IMR-90 (cell line): Measurements from ENCODE around the gene MAPK11. TPM values are rescaled to one million over a fixed set of nuclear protein-coding genes. Genes with fewer than 3 reads are reported as not detected.
A peak's percentile ranks its signal among the peaks of the same experiment; 100 is the strongest.

Source experiments
- ATAC-seq: fragments of 200-7000 bp; cut with Tn5 transposase; 2 replicates; pipeline ENCODE4 v1.9.1; 2020; ENCODE audit warnings: low read depth, mild to moderate bottlenecking, moderate library complexity
- BruUV-seq: library from RNA; stranded (reverse); fragments of 400-500 nt; replicated peaks from 2 replicates; lab custom pipeline; 2021; lab: Mats Ljungman, UMichigan
- CTCF ChIA-PET: fragments of 300-600 bp; formaldehyde crosslinking; extraction: SDS; loops from one replicate; lab custom pipeline; 2021; ENCODE audit warnings: antibody characterized with exemption; lab: Yijun Ruan, JAX
- POLR2A ChIA-PET: fragments of 300-600 bp; sonication (Branson Sonifier 250); formaldehyde crosslinking; loops from one replicate; lab custom pipeline; 2022; ENCODE audit warnings: antibody characterized with exemption; ENCODE audit not compliant: unreplicated experiment; lab: Charles Lee
- DNase-seq: peaks from one replicate; pipeline ENCODE4 v3.0.0; 2013
- H2AFZ ChIP-seq: replicated peaks from 2 replicates; pipeline ENCODE3; 2013; ENCODE audit warnings: low read length, mild to moderate bottlenecking; ENCODE audit not compliant: poor library complexity
- H2AK5ac ChIP-seq: 2 replicates; pipeline ENCODE4 v1.6.1; 2013; ENCODE audit warnings: low read depth, low read length, inconsistent platforms
- H2AK9ac ChIP-seq: replicated peaks from 2 replicates; pipeline ENCODE3; 2013; ENCODE audit warnings: mild to moderate bottlenecking, low read depth, low read length, moderate library complexity; ENCODE audit not compliant: poor library complexity
- H2BK120ac ChIP-seq: 2 replicates; pipeline ENCODE4 v1.6.1; 2013; ENCODE audit warnings: low read depth, low read length, inconsistent platforms
- H2BK15ac ChIP-seq: 3 replicates; pipeline ENCODE4 v1.6.1; 2013; ENCODE audit warnings: low read depth, low read length, inconsistent platforms
- H2BK20ac ChIP-seq: 2 replicates; pipeline ENCODE4 v1.6.1; 2013; ENCODE audit warnings: low read depth, mild to moderate bottlenecking, inconsistent platforms, low read length, moderate library complexity
- H2BK5ac ChIP-seq: 2 replicates; pipeline ENCODE4 v1.6.1; 2013; ENCODE audit warnings: mild to moderate bottlenecking, low read depth, low read length, inconsistent platforms; ENCODE audit not compliant: poor library complexity, severe bottlenecking
- H3K14ac ChIP-seq: replicated peaks from 2 replicates; pipeline ENCODE4 v1.6.1; 2013; ENCODE audit warnings: low read depth, low read length, inconsistent platforms
- H3K18ac ChIP-seq: 2 replicates; pipeline ENCODE4 v1.6.1; 2013; ENCODE audit warnings: low read depth, low read length, control low read depth
- H3K23ac ChIP-seq: 2 replicates; pipeline ENCODE4 v1.6.1; 2013; ENCODE audit warnings: low read depth, low read length, inconsistent platforms
- H3K27ac ChIP-seq: 2 replicates; pipeline ENCODE4 v1.5.1; 2013; ENCODE audit warnings: mild to moderate bottlenecking, control low read depth, low read length; ENCODE audit not compliant: insufficient read depth
- H3K27me3 ChIP-seq: 2 replicates; pipeline ENCODE4 v1.6.1; 2013; ENCODE audit warnings: low read length; ENCODE audit not compliant: control insufficient read depth, insufficient read depth
- H3K36me3 ChIP-seq: 2 replicates; pipeline ENCODE4 v1.6.1; 2013; ENCODE audit warnings: low read length, mixed read lengths; ENCODE audit not compliant: control insufficient read depth, insufficient read depth
- H3K4ac ChIP-seq: 2 replicates; pipeline ENCODE4 v1.6.1; 2013; ENCODE audit warnings: low read depth, low read length, inconsistent platforms
- H3K4me1 ChIP-seq: 2 replicates; pipeline ENCODE4 v1.6.1; 2013; ENCODE audit warnings: low read length, mixed read lengths; ENCODE audit not compliant: control insufficient read depth, insufficient read depth
- H3K4me2 ChIP-seq: 2 replicates; pipeline ENCODE4 v1.6.1; 2013; ENCODE audit warnings: low read depth, mild to moderate bottlenecking, control low read depth, low read length, moderate library complexity
- H3K4me3 ChIP-seq: 2 replicates; pipeline ENCODE4 v1.5.1; 2013; ENCODE audit warnings: low read depth, mild to moderate bottlenecking, control low read depth, low read length, moderate library complexity; ENCODE audit not compliant: insufficient read depth
- H3K56ac ChIP-seq: 2 replicates; pipeline ENCODE4 v1.6.1; 2013; ENCODE audit warnings: low read length, inconsistent platforms; ENCODE audit not compliant: insufficient read depth; ENCODE audit errors: extremely low read depth
- H3K79me1 ChIP-seq, 2 experiments: 2 replicates each; pipeline ENCODE4 v1.6.1; 2013; ENCODE audit warnings: low read length in 2 of 2, inconsistent platforms in 1 of 2, low read depth in 1 of 2
- H3K9ac ChIP-seq: 2 replicates; pipeline ENCODE4 v1.6.1; 2013; ENCODE audit warnings: low read depth, low read length, control low read depth
- H3K9me1 ChIP-seq: 2 replicates; pipeline ENCODE4 v1.6.1; 2013; ENCODE audit warnings: low read length, inconsistent platforms; ENCODE audit not compliant: insufficient read depth
- H3K9me3 ChIP-seq: 2 replicates; pipeline ENCODE4 v1.6.1; 2013; ENCODE audit warnings: low read length; ENCODE audit not compliant: control insufficient read depth, insufficient read depth
- H4K20me1 ChIP-seq: 2 replicates; pipeline ENCODE4 v1.6.1; 2013; ENCODE audit warnings: low read length, inconsistent platforms; ENCODE audit not compliant: insufficient read depth
- H4K5ac ChIP-seq: 2 replicates; pipeline ENCODE4 v1.6.1; 2013; ENCODE audit warnings: mild to moderate bottlenecking, low read depth, low read length, control low read depth
- H4K8ac ChIP-seq, 2 experiments: 2 replicates each; pipeline ENCODE4 v1.6.1; 2013; ENCODE audit warnings: low read depth in 2 of 2, low read length in 2 of 2, control low read depth in 1 of 2, inconsistent platforms in 1 of 2
- H4K91ac ChIP-seq: 2 replicates; pipeline ENCODE4 v1.6.1; 2013; ENCODE audit warnings: low read depth, low read length, inconsistent platforms; ENCODE audit not compliant: insufficient read depth
- BHLHE40 ChIP-seq: fragments of 150-350 bp; IDR thresholded peaks from 2 replicates; pipeline ENCODE4 v1.6.1; 2016; ENCODE audit warnings: mild to moderate bottlenecking, low read depth, low read length
- MAFK ChIP-seq: IDR thresholded peaks from 2 replicates; pipeline ENCODE4 v1.6.1; 2012; ENCODE audit warnings: low read depth, low read length, improper control_type of control experiment
- MAZ ChIP-seq: IDR thresholded peaks from 2 replicates; pipeline ENCODE4 v1.6.1; 2012; ENCODE audit warnings: low read depth, mild to moderate bottlenecking, low read length, improper control_type of control experiment, moderate library complexity, borderline replicate concordance
- POLR2A ChIP-seq: IDR thresholded peaks from 2 replicates; pipeline ENCODE4 v1.6.1; 2012; ENCODE audit warnings: mild to moderate bottlenecking, low read depth, low read length
- RAD21 ChIP-seq: IDR thresholded peaks from 2 replicates; pipeline ENCODE4 v1.6.1; 2012; ENCODE audit warnings: low read length, improper control_type of control experiment
- SMC3 ChIP-seq: fragments of 150-350 bp; IDR thresholded peaks from 2 replicates; pipeline ENCODE4 v1.6.1; 2016; ENCODE audit warnings: low read depth, mild to moderate bottlenecking, antibody characterized with exemption, low read length, moderate library complexity
- WGBS, 2 experiments: methylation state at CpG; one replicate each; pipeline versions ENCODE4 v1.1.5 to v1.1.7; 2013; ENCODE audit warnings: missing lambda C conversion rate in 2 of 2; ENCODE audit not compliant: insufficient read length in 1 of 2; ENCODE audit errors: extremely low coverage in 2 of 2; 5-methylcytosine and 5-hydroxymethylcytosine counted together
- dilution Hi-C: fragments of 300-500 bp; cut with HindIII; formaldehyde crosslinking; loops from one replicate; pipeline ENCODE4 v1.14.3; 2018; ENCODE audit warnings: low sequenced_read_pairs; ENCODE audit not compliant: unreplicated experiment
- in situ Hi-C: fragments of 300-500 bp; cut with MboI; formaldehyde crosslinking; loops from 3 replicates; pipeline ENCODE4 v1.14.3; 2019; ENCODE audit warnings: low sequenced_read_pairs, inconsistent platforms, mixed read lengths
- intact Hi-C: fragments of 100-400 bp; cut with micrococcal nuclease; formaldehyde crosslinking; loops from 2 replicates; pipeline ENCODE4 v1.10.0; 2022
- polyA plus RNA-seq, 3 experiments: library from polyadenylated mRNA; depleted of rRNA; stranded (reverse); fragments of >200 nt; gene quantifications; 2 replicates each; pipeline ENCODE4 v1.2.3, GENCODE V29; 2012; ENCODE audit warnings: low replicate concordance in 1 of 3
- total RNA-seq: library from RNA; depleted of rRNA; stranded (reverse); fragments of >200 nt; gene quantifications from 2 replicates; pipeline ENCODE4 v1.2.3, GENCODE V29; 2012

MAPK11 gene
- total and polyA plus RNA-seq, 2 of the 4 experiments (the other 2 are of a cell fraction) = 8.1 to 14.4 TPM

DNA sequence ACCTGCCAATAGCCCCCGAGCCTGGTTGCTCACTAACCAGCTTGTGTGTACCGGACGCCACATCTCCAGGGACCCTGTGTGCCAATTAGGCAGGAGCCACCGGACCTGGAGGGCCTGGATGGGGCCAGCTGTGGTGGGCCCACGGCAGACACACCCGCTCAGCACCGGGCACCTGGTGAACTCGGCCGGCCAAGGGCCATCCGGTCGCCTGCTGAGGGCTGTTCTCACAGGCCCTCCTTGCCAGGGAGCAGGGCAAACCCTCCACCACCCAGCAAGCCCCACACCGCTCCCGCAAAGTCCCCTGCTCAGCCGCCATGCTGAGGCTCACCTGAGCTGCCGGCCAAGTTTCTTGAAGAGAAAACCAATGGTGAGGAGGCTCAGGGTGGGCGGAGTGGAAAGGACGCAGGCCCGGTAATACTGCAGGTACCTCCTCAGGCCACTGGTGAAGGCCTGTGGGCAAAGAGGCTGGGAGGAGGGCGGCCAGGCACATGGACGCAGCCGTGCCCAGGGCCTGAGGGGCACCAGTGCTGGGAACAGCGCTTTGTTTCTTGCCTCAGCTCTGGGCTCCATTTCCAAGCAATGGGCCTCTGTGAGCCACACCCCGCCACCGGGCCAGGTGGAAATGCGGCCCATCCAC lies 42.5 kb downstream of the MAPK11 start:
- no peaks in the 10 kb centered on the region for H3K4me1 ChIP-seq
- H3K4me2 ChIP-seq = no peak overlapping the region
- no peak overlapping the region for H2AK5ac ChIP-seq
- H3K79me1 ChIP-seq = peaks cover 0 to 18% of the 10 kb centered on the region in 2 experiments; a peak in 1 of 4 replicates
- H3K9me1 ChIP-seq = peaks cover 3% of the 10 kb centered on the region; the same call in 1 of the 2 replicates
- no peaks in the 10 kb centered on the region for H3K27me3 ChIP-seq
- no peak overlapping the region for H4K8ac ChIP-seq
- no peak for DNase-seq
- CTCF ChIA-PET = interaction anchor here (1.6 kb wide), 1 partner anchor 13 kb away, joined by 4 read pairs; no protein-coding TSS in a partner anchor
- H3K36me3 ChIP-seq = peaks cover 51% of the 10 kb centered on the region
- H3K9me3 ChIP-seq = no peaks in the 10 kb centered on the region
- no peak overlapping the region for H2AFZ ChIP-seq
- no peak overlapping the region for H3K27ac ChIP-seq
- H2AK9ac ChIP-seq = peak overlapping the region; percentile 28
- no peak overlapping the region for H2BK20ac ChIP-seq
- no peak overlapping the region for H3K9ac ChIP-seq
- in situ Hi-C loops (no loop called here), dilution Hi-C loops (no loop called here), intact Hi-C loops (no loop called here)
- H2BK15ac ChIP-seq = no peak overlapping the region
- POLR2A ChIA-PET = no interaction called here
- H2BK5ac ChIP-seq = no peak overlapping the region
- H4K91ac ChIP-seq = no peak overlapping the region
- H3K56ac ChIP-seq = no peak overlapping the region
- no TSS peak for BruUV-seq
- H3K4me3 ChIP-seq = no peak overlapping the region
- H3K4ac ChIP-seq = no peak overlapping the region
- no peak overlapping the region for H4K5ac ChIP-seq
- no peak overlapping the region for H3K23ac ChIP-seq
- 100% methylated on average over 3 of the region's 25 CpGs; no CpG with 5 or more reads in 1 of the 2 experiments for WGBS, 2 experiments
- no peak overlapping the region for H2BK120ac ChIP-seq
- ATAC-seq = no peak
- no peaks in the 10 kb centered on the region; the same call in 1 of the 2 replicates for H4K20me1 ChIP-seq
- H3K14ac ChIP-seq = no peak overlapping the region
- TF ChIP-seq MAZ = no peak
- TF ChIP-seq POLR2A = no peak
- TF ChIP-seq BHLHE40 = no peak
- no peak for TF ChIP-seq RAD21
- TF ChIP-seq MAFK = no peak
- no peak for TF ChIP-seq SMC3
- no peak overlapping the region for H3K18ac ChIP-seq
